IPS-15b (cell line): ENCODE results near the gene HHIPL1.

Source experiments
- H3K27me3 ChIP-seq: one replicate; pipeline ENCODE4 v1.6.1; 2013; ENCODE audit warnings: low read length; ENCODE audit not compliant: control insufficient read depth, insufficient read depth
- H3K36me3 ChIP-seq: one replicate; pipeline ENCODE4 v1.6.1; 2013; ENCODE audit warnings: low read length; ENCODE audit not compliant: control insufficient read depth, insufficient read depth
- H3K4me1 ChIP-seq: one replicate; pipeline ENCODE4 v1.6.1; 2013; ENCODE audit warnings: mild to moderate bottlenecking, low read length; ENCODE audit not compliant: control insufficient read depth, insufficient read depth
- H3K4me3 ChIP-seq: one replicate; pipeline ENCODE4 v1.5.1; 2013; ENCODE audit warnings: low read depth, low read length
- H3K9ac ChIP-seq: one replicate; pipeline ENCODE4 v1.6.1; 2013; ENCODE audit warnings: low read depth, mild to moderate bottlenecking, low read length
- H3K9me3 ChIP-seq: one replicate; pipeline ENCODE4 v1.6.1; 2013; ENCODE audit warnings: mild to moderate bottlenecking, low read length; ENCODE audit not compliant: control insufficient read depth, insufficient read depth

The HHIPL1 gene

GRCh38 chr14:99728981-99729451 lies 84.1 kb downstream of the HHIPL1 start:
- no peak overlapping the region for H3K4me3 ChIP-seq
- H3K4me1 ChIP-seq: peaks cover 2% of the 10 kb centered on the region
- no peaks in the 10 kb centered on the region for H3K9me3 ChIP-seq
- H3K9ac ChIP-seq: no peak overlapping the region
- H3K27me3 ChIP-seq: no peaks in the 10 kb centered on the region
- no peaks in the 10 kb centered on the region for H3K36me3 ChIP-seq
